Stimulated activated CD8-positive, alpha-beta memory T cell treated with anti-CD3 and anti-CD28 coated beads, Interleukin-4, amount 100 ng/mL, for 48 hours (primary cell): ENCODE results near the gene B4GALT2.

Source experiments
- DNase-seq: peaks from one replicate; pipeline ENCODE4 v3.0.0-alpha.2; 2020

The B4GALT2 gene

GRCh38 chr1:44030605-44031251 is 51.7 kb downstream of the B4GALT2 start:
- DNase-seq = peak; percentile 60

- peak; percentile 65 for DNase-seq
Measured at GRCh38 chr1:44031252-44032169, 52.5 kb downstream of the B4GALT2 start, which contains the start of gene SLC6A9. Gene SLC6A9 (minus strand): TSS chr1:44031462. CDS start chr1:44024277, 7,185 bp downstream.

DNA sequence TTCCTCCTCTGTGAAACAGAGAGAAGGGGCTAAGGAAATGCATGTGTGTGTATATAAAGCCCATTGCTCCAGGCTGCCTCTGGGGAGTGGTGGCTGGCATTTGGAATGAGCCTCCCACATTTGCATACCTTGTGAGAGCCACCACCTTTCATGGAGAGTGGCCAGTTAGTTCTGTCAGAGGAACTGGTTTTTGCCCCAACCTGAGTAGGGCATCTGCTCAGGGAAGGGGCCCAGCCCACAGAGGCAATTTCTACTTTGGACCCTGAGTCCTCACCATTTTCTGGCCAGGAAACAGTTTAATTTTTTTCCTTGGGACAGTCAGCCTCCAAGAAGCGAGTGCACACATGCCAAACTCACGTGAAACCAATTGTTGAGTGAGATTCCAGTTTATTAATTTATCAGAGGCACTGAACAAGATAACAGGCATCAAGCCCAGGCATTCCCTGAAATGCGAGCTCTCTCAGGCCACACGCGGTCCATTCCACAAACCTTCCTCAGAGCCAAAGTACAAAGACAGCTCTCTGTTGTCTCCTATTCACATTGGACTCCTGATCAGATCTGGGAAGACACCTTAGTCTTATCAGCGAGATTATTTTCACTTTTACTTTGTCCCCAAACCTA is 53.3 kb downstream of the B4GALT2 start:
- DNase-seq = no peak

GRCh38 chr1:44033041-44033575 is 54.1 kb downstream of the B4GALT2 start:
- DNase-seq = no peak

- no peak for DNase-seq
Measured at GRCh38 chr1:44033756-44034155, 54.7 kb downstream of the B4GALT2 start.

- no peak for DNase-seq
Measured at GRCh38 chr1:44034423-44034822, 55.4 kb downstream of the B4GALT2 start.

GRCh38 chr1:44034976-44035716 is 56.1 kb downstream of the B4GALT2 start:
- DNase-seq = no peak

DNA sequence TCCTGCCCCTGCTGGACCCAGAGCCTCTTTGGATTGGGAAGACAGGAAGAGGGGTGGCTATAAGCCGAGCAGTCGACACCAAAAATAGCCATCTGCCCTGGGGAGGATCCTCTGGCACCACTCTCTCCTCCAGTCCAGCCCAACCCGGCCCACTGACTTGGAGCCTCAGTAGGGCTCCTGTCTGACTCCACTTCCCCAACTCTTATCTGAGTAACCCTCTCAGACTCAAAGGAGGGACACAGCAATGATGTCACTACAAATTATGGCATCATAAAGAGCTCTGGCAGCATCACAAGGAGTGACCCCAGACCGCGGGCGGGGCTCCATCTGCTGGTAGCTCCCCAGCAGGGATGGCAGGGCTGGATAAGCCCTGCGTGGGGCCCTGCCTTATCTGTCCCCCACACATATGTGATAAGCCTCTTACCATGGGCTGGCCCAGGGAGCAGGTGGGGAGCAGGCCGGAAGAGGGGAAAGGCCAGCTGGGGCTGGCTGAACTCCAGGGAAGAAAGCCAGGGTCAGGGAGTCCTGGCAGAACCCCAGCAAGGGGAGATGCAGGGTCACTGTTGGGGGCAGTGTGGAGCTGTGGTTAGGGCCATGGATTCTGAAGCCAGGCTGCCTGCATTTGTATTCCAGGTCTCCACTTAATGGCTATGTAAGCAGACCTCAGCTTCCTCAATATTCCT is 56.9 kb downstream of the B4GALT2 start:
- no peak for DNase-seq

GRCh38 chr1:44036409-44037139 is 57.6 kb downstream of the B4GALT2 start:
- DNase-seq = peak; percentile 78

DNA sequence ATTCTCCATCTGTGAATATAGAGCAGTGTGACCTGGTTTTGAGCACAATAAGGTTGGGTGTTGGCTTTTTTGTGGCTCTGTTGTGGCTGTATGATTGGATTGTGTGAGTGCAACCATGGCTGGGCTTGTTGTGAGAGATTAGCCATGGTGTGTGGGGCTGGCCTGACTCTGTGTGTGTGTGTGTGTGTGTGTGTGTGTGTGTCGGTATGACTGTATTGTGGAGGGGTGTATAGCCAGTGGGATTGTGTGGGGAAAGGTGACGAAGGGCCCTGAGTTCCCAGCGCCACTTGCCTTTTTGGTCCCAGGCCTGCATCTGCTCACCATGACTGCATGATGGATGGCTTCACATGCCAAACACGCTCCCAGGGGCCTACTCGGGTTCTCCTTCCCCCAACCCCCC is 58.1 kb downstream of the B4GALT2 start:
- DNase-seq = no peak

- no peak for DNase-seq
Measured at GRCh38 chr1:44038876-44039657, 60.1 kb downstream of the B4GALT2 start.

GRCh38 chr1:44040418-44040817 is 61.4 kb downstream of the B4GALT2 start:
- DNase-seq = no peak
